Dermis microvascular lymphatic vessel endothelial cell (primary cell): Measurements from ENCODE around the gene ATP1A4. TPM values are rescaled to one million over a fixed set of nuclear protein-coding genes. Genes with fewer than 3 reads are reported as not detected.

Experiments used
- DNase-seq, 2 donors: peaks; one replicate each; pipeline versions ENCODE4 v3.0.0 to v3.0.0-alpha.2; 2010; ENCODE audit warnings: low read depth in 2 of 2
- total RNA-seq: library from RNA; depleted of rRNA; stranded (reverse); fragments of >200 nt; gene quantifications from 2 replicates; pipeline ENCODE4 v1.2.1, GENCODE V29; 2014

ATP1A4 gene
- total RNA-seq, 1 donor from 2014 or later: not detected

DNA sequence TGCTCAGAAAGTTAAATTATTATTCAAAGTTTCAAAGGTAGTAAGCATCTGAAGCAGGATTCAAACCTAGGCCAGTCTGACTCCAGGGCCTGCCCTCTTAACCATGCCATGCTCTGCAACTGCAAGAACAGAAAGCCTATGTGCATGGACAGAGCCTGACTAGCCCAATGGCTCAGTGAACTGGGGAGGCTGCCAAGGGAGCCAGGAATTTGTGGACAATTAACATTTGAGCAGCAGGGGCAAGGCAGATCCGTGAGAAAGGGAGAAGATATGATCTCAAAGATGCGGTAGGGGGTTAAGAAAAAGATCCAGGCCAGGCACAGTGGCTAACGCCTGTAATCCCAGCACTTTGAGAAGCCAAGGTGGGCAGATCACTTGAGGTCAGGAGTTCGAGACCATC is 6.5 kb upstream of the ATP1A4 start:
- no peak for DNase-seq

DNA sequence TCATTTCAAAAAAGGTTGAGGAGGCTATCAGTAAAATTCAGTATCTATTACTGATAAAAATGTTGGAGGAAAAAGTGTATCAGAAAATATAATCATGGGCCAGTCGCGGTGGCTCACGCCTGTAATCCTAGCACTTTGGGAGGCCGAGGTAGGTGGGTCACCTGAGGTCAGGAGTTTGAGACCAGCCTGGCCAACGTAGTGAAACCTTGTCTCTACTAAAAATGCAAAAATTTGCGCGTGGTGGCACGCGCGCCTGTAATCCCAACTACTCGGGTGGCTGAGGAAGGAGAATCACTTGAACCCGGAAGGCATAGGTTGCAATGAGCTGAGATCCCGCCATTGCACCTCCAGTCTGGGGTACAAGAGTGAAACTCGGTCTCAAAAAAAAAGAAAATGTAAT is 5.3 kb upstream of the ATP1A4 start:
- DNase-seq: no peak

DNA sequence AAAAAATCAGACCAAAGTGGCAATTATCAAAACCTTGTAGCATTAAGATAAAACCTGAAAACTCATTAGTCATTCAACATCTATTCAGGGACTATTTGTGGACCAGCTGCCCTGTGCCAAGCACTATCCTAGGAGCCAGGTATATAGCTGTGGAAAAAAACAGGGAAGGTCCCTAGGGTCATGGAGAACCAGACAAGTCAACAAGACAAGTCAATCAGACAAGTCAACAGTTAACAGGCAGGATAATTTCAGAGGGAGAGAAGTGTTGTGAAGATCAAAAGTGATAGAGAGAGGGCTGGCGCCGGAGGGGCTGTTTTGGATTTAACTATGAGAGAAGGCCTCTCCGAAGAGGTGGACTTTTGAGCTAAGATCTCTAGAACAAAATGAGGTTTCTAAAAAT is 3.3 kb upstream of the ATP1A4 start:
- no peak for DNase-seq

DNA sequence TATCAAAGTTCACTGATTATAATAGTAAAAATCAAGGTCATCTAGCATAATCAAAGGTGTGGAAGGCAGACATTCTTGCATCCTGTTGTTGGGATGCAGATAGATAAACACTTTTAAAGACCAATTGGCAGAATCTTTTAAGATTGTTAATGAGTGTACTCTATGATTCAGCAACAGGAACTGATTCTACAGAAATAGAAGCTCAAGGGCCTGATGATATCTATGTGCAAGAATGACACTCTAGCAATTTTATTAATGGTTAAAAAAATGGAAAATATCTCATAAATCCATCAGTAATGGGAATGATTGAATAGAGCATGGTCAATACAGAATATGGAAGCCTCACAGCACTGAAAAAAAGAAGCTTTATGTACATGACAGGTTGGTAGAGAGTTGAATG is 2.2 kb upstream of the ATP1A4 start:
- DNase-seq: no peak

DNA sequence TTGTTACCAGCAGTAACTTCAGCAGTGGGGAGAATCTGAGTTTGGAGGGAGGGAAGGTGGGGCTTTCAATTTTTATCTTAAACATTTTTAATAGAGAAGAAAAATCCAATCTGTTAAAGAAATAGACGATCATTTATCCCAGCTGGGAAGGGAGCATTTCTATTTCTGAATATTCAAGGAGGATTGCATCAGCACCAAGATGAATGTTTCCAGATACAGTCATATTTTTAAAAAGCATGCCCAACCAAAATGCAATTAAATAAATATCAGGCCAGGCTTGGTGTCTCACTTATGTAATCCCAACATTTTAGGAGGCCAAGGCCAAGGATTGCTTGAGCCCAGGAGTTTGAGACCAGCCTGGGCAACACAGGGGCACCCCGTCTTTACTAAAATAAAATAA is 1.7 kb upstream of the ATP1A4 start:
- no peak for DNase-seq

DNA sequence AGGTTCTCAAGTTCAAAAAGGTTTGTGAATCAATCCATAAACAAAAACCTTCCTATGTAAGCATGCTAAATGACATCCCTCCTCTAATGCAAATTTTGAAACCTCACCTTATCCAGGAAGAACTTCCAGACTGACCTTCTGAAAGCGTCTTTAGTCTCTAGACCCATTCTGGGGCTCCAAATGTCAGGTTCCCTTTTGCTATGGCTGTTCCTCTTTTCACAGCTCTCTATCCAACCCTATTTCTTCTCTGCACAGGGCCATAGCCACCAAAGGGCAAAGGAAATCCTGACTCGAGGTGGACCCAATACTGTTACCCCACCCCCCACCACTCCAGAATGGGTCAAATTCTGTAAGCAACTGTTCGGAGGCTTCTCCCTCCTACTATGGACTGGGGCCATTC is 3.4 kb downstream of the ATP1A4 start:
- no peak for DNase-seq

DNA sequence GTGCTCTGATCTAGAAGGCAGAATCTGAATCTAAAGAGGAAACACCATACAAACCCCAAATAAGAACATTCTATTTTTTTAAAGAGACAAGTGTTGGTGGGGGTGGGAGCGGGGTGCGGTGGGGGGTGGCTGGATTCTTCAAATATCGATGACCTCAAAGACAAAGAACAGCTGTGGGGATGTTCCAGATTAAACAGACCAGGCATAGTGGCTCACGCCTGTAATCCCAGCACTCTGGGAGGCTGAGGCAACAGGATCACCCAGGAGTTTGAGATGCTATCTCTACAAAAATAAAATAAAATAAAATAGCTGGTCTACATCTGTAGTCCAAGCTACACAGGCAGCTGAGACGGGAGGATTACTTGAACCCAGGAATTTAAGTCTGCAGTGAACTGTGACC is 5.0 kb downstream of the ATP1A4 start:
- DNase-seq: no peak

DNA sequence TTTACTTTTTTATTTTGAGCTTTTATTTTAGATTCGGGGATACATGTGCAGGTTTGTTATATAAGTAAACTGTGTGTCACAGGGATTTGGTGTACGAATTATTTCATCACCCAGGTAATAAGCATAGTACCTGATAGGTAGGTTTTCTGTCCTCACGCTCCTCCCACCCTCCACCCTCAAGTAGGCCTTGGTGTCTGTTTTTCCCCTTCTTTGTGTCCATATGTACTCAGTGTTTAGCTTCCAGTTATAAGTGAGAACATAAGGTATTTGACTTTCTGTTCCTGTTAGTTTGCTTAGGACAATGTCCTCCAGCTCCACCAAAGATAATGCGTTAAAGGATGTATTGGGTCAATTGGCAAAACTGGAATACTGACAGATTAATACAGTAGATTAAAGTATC is 5.8 kb downstream of the ATP1A4 start:
- DNase-seq: no peak

DNA sequence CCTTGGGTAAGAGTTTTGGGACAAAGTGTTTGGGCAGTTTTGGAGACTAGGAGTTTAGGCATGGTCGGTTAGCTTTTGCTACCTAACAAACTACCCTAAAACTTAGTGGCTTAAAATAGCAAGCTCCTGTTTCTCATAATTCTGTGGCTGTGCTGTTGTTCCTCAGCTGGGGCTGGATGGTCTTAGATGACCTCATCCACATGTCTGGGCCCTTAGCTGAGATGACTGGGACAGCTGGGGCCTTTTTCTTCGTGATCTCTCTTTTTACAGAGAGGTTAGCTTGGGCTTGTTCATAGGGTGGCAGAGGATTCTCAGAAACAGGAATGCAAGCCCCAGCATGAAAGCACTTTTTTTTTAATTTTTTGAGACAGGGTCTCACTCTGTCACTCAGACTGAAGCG is 6.6 kb downstream of the ATP1A4 start:
- DNase-seq: no peak

DNA sequence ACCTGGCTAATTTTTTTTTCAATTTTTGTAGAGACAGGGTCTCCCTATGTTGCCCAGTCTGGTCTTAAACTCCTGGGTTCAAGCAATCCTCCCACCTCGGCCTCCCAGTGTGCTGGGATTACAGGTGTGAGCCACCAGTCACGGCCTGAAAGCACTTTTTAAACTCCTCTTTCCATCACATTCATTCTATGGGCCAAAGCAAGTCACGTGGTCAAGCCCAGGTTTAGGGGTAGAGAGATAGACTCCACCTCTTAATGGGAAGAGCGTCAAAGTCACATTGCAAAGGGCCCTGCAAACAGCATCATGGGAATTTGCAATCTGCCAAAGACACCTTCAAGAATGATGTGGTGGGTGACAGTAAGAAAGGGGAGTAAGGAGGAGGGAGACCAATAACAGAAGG is 7.1 kb downstream of the ATP1A4 start:
- DNase-seq: no peak

DNA sequence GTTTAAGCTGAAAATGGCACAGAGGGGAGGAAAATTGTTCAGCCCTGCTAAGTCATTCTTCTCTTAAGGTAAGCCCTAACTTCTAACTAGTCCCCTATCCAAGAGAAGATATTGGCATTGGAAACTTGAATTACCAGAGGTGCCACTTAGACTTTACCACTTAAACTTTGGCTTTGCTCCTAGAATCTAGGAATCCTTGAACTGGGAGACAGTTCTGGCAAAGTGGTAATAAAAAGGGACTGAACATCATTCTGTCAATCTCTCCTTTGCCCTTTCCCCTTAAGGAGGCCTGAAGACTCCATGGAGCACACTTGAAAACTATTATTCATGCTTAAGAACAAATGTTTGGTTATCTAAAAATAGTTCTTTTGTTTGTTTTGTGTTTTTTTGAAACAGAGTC is 8.4 kb downstream of the ATP1A4 start:
- DNase-seq: no peak

DNA sequence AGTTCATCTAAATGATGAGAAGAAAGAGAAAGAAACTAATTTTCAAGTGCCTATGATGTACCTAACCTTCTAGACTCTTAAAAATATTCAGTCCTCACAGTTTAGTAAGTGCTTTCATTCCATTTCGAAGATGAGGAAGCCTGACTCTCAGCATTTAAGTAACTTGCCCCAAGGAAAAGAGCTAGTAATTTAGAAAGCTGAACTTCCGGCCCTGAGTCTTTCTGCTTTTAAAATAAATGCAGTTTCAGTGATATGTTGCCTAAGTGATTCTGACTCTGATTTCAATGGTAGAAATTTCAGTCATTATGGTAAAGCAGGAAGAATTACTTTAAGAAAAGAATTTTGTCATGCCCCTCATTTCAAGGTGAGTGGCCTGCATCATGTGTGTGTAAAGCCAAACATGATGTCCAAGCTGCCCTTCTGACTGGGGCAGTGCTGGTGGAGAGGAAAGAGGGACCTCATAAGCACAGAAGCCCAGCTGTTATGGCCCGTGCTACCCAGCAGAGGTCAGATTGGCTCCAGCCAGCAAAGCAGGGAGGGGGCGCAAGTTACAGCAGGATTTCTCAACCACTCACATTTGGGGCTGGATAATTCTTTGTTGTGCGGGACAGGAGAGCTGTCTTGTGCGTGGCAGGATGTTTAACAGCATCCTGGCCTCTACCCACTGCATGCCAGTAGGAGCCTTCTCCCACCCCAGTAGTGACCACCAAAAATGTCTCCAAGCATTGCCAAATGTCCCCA is 10.7 kb downstream of the ATP1A4 start:
- DNase-seq: peak; percentile 4 to 51

DNA sequence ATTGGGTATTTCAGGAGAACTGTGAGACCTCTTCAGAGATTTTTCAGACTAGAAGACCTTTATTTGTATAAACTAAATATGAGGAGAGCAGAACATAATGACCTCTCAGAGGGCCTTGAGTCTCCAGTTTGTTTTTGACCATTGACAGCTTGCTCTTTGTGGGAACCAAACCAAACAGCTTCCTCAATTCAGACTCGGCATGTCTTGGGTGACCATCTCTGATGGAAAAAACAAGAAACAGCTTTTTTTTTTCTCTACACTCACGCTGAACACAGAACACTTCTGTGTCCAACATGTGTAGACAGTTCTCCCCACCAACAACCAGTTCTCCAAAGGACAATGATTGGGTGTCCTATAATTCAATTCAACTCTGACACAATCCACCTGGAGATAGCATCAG is 11.5 kb downstream of the ATP1A4 start:
- no peak for DNase-seq

DNA sequence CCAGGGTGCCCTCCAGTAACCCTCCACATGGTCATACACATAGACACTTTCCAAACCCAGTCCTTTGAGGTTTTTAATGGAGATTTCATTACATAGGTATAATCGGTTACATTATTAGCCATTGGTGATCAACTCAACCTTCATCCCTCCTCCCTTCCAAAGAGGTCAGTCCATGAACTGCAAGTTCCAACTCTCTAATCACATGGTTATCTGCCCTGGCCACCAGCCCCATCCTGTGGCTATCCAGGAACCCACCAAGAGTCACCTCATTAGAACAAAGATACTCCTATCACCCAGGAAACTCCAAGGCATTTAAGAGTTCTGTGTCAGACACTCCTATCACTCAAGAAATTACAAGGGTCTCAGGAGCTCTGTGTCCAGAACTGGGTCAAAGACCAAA is 12.2 kb downstream of the ATP1A4 start:
- no peak for DNase-seq

DNA sequence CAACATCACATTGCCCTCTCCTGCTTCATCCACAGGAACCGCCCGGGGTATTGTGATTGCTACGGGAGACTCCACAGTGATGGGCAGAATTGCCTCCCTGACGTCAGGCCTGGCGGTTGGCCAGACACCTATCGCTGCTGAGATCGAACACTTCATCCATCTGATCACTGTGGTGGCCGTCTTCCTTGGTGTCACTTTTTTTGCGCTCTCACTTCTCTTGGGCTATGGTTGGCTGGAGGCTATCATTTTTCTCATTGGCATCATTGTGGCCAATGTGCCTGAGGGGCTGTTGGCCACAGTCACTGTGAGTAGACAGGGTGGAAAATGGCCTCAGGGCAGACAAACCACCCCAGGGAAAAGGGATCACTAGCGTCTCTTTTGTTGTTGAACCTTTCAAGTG is 12.7 kb downstream of the ATP1A4 start:
- DNase-seq: no peak

DNA sequence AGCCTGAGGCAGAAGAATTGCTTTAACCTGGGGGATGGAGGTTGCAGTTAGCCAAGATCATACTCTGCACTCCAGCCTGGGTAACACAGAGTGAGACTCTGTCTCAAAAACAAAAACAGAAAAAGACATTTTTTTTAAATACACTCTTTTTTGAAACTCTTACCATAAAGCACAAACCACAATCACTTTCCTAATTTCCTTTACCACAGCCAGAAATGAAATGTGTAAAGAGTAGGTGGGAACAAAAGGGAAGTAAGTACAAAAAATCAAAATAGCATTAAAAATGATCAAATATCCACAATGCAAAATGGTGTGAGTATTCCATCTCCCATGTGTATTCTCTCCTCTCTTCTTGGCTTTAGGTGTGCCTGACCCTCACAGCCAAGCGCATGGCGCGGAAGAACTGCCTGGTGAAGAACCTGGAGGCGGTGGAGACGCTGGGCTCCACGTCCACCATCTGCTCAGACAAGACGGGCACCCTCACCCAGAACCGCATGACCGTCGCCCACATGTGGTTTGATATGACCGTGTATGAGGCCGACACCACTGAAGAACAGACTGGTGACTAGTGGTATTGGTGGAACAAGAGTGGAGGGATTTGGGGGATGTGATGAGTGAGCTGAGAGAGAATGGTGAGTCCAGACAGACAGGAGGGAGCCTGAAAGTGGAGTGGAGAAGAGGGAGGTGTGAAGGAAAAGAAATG is 14.9 kb downstream of the ATP1A4 start:
- DNase-seq: no peak

DNA sequence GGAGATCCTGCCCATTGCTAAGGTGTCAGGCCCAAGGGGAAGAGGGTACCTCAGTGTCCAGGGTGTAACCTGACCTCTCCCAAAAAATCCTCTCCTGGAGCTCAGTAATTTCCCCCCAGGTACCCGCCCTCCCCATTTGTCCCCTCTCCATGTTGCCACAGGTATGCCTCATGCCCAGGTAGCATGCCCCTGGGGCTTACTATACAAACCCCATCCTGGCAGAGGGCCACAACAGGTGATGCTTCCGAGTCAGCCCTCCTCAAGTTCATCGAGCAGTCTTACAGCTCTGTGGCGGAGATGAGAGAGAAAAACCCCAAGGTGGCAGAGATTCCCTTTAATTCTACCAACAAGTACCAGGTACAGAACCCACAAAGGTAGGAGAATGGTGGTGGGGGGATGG is 15.7 kb downstream of the ATP1A4 start:
- DNase-seq: no peak

DNA sequence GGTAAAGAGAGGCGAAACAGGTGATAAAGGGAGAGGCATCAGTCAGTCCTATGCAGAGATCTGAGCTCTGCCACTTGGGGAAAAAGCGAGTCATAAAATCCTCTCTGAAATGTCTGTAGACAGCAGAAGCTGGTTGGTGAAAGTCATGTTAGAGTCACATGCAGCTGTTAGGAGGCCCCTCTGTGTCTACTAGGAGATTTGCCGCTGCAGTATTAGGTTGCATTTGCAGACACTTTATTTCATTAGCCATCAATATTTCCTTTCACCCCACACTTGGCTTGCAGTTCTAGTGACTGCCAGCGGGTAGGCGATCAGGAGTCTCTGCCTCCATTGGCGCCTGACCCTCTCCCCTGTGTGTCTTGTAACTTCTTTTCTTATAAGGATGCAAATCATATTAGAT is 16.2 kb downstream of the ATP1A4 start:
- DNase-seq: no peak

DNA sequence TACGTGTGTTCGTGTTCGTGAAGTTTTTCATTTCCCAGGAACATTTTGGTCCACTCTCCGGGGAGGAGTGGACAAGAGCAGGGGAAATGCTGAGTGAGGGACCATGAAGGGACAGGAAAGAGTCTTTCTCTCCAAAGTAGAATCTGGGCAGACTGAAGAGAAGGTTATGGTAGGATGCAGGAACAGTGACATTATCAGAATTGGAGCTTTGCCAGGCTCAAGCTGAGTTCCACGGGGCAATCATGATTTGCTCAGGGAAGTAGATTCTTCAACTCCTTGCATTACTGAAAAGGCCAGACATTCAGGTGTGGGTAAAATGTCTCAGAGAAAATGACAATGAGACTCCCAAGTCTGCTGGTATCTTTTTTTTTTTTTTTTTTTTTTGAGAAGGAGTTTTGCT is 16.6 kb downstream of the ATP1A4 start:
- DNase-seq: no peak

DNA sequence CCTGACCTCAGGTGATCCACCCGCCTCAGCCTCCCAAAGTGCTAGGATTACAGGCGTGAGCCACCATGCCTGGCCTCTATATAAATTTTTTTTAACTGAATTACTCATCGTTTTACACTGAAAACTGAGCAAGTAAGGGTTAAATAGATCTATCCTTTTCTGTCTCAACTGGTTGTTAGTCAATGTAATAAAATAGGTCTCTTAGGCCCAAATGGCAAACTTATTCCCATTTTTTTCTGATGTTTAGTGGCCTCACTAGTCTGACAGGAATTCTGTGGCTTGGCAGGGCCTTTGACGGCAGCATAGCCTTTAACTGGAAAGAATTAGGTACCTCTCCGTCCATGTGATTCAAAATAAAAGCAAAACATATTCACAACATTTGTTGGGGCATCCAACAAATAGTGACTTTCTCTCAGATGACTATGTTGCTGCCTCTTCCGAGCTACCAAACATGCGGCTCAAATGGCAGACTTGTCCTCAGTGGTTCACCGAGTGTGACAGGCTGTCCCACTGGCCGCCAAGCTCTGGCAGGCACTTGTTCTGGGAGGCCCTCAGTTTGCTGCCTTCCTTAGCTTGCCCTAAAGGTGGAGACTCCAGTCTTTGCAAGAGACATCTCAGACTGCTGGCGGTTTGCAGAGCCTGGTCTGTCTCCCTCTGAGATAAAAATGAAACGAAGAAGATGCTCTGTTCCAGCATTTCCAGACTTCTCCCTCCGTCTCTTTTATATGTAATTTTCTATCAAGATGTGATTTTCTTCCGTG is 17.4 kb downstream of the ATP1A4 start:
- no peak for DNase-seq

DNA sequence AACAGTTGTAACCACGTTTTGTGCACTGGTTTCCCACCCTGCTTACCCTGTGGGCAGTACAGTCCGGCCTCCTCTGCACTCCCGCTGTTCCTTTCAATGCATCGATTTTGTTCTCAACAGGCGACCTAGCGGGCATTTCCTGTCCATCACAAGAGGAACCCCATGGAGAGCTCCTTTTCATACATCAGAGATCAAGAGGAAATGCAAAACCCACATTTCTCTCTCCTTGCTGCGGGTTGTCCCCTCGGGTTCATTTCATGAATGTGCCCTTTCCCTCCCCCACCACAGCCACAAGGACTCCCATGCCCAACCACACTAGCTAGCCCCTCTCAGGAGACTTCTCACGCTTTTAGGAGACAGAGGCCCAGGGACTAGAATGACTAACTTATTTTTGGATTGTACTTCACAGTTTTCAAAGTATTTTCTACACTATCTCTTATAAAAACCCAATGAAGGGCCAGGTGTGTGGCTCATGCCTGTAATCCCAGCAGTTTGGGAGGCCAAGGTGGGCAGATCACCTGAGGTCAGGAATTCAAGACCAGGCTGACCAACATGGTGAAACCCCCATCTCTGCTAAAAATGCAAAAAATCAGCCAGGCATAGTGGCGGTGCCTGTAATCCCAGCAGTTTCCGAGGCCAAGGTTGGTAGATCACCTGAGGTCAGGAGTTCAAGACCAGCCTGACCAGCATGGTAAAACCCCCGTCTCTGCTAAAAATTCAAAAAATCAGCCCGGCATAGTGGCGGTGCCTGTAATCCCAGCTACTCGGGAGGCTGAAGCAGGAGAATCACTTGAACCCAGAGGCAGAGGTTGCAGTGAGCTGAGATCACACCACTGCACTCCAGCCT is 18.4 kb downstream of the ATP1A4 start:
- DNase-seq: no peak

DNA sequence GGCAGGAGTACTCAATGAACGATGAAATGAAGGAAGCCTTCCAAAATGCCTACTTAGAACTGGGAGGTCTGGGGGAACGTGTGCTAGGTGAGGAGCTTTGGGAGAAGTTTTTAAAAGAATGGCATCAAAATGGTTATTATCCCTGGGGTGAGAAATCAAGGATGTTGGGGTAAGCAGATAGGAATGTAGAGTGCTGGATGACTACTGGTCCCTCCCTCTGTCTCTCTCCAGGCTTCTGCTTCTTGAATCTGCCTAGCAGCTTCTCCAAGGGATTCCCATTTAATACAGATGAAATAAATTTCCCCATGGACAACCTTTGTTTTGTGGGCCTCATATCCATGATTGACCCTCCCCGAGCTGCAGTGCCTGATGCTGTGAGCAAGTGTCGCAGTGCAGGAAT is 20.0 kb downstream of the ATP1A4 start:
- no peak for DNase-seq
